Heart left ventricle (tissue), 16 donors: ENCODE data around the gene GAB2. TPM values are rescaled to one million over a fixed set of nuclear protein-coding genes. Genes with fewer than 3 reads are reported as not detected.

Source experiments
- ATAC-seq, 4 donors: fragments of 200-7000 bp; cut with Tn5 transposase; one replicate each; pipeline ENCODE4 v1.9.1; 2020 to 2022; ENCODE audit warnings: moderate library complexity in 4 of 4, mild to moderate bottlenecking in 3 of 4, moderate number of reproducible peaks in 1 of 4
- DNase-seq, 5 donors: peaks; one replicate each; pipeline ENCODE4 v3.0.0-alpha.2; 2020
- H3K27ac ChIP-seq, 12 donors: fragments of 200-600 bp; sonication (generic) in 4 of 12; one replicate each; pipeline versions ENCODE4 v1.5.0 to v1.8.0; 2016 to 2022; ENCODE audit warnings: mild to moderate bottlenecking in 2 of 12
- H3K27me3 ChIP-seq, 9 donors: fragments of 200-600 bp; sonication (generic) in 2 of 9; one replicate each; pipeline versions ENCODE4 v1.5.1 to v1.8.0; 2016 to 2022; ENCODE audit warnings: mild to moderate bottlenecking in 3 of 9
- H3K36me3 ChIP-seq, 9 donors: fragments of 200-600 bp; sonication (generic) in 2 of 9; one replicate each; pipeline versions ENCODE4 v1.5.0 to v1.8.0; 2018 to 2022; ENCODE audit warnings: mild to moderate bottlenecking in 2 of 9
- H3K4me1 ChIP-seq, 12 donors: fragments of 200-600 bp; sonication (generic) in 4 of 12; one replicate each; pipeline versions ENCODE4 v1.5.0 to v1.8.0; 2016 to 2022; ENCODE audit warnings: mild to moderate bottlenecking in 3 of 12
- H3K4me3 ChIP-seq, 12 donors: fragments of 200-600 bp; sonication (generic) in 4 of 12; one replicate each; pipeline versions ENCODE4 v1.5.0 to v1.8.0; 2017 to 2022; ENCODE audit warnings: mild to moderate bottlenecking in 9 of 12, moderate library complexity in 4 of 12
- H3K9me3 ChIP-seq, 12 donors: fragments of 200-600 bp; sonication (generic) in 4 of 12; one replicate each; pipeline versions ENCODE4 v1.5.0 to v1.8.0; 2016 to 2022; ENCODE audit warnings: mild to moderate bottlenecking in 1 of 12
- CTCF ChIP-seq, 12 donors: fragments of 200-600 bp; sonication (generic) in 4 of 12; IDR thresholded peaks; one replicate each; pipeline versions ENCODE4 v1.5.0 to v1.8.0; 2018 to 2022; ENCODE audit warnings: antibody characterized with exemption in 12 of 12, mild to moderate bottlenecking in 5 of 12
- POLR2A ChIP-seq, 2 donors: fragments of 450-650 bp; IDR thresholded peaks; one replicate each; pipeline ENCODE4 v1.6.1; 2017; ENCODE audit warnings: antibody characterized with exemption in 2 of 2, mild to moderate bottlenecking in 2 of 2, moderate library complexity in 2 of 2
- WGBS, 4 donors: extraction: QIAGEN DNeasy Blood & Tissue Kit in 2 of 4; methylation state at CpG; one replicate each; pipeline versions ENCODE4 v1.1.5 to v1.1.7; 2013 to 2018; 5-methylcytosine and 5-hydroxymethylcytosine counted together
- intact Hi-C, 10 donors: fragments of 100-400 bp; cut with DNase I; formaldehyde crosslinking; loops; one replicate each; pipeline versions ENCODE4 v1.11.1 to v1.14.2; 2022
- polyA plus RNA-seq, 2 donors: library from polyadenylated mRNA; stranded (reverse); fragments of 200-250 nt; gene quantifications; one replicate each; pipeline ENCODE4 v1.2.3, GENCODE V29; 2013
- total RNA-seq, 9 donors: library from RNA; depleted of rRNA in 2 of 9; stranded (reverse); fragments of >200 nt in 2 of 9; fragmentation: NEBNext Ultra II Directional in 3 of 9; extraction: Animal tissue kit (Norgen Biotek cat#: 25700) in 3 of 9; gene quantifications; one replicate each; pipeline versions ENCODE4 v1.1.0 to v1.2.4, GENCODE V29; 2016 to 2023
- donor health status: ischemic (EF 13 %, LVEDD 7.1; RV severe dilation, severe dysfunction).
- donor health status: healthy with polysubstance abuse.
- donor health status: DM: no; HTN: yes; CAD: no.
- donor health status: DM: no; HTN: no; CAD: no.
- donor health status: ischemic (EF 25% LVEDD 6.9; RV normal size, moderate dysfunction).
- donor health status: ischemic (EF 25% LVEDD 5.7; RV mildly dilated, moderate dysfunction).
- donor health status: healthy.
- donor health status: DM: yes; HTN: yes; CAD: no.
- donor health status: ischemic (EF 35%, LVEDD 5.7; RV mildly dilated, moderate dysfunction).
- donor health status: nonischemic (EF 11% LVEDD 7.7; RV severe dilation, severe dysfunction).
- donor health status: DM: yes; HTN: yes; CAD: no.
- donor health status: PGD.
- donor health status: ischemic (EF 29% LVEDD 5.4; RV normal size, mild dysfunction).
- donor health status: nonischemic (EF 23%, LVEDD 6.1; RV moderate dilation, normal function).

GAB2 gene
- total and polyA plus RNA-seq, 11 donors, result 6.1 to 53.0 (median 30.0) TPM

GRCh38 chr11:78377625-78378418 is 39.8 kb downstream of the GAB2 start:
- ATAC-seq (no peak), DNase-seq (no peak)
- Histone ChIP-seq H3K27ac (no peak overlapping the region), H3K36me3 (no peaks in the 10 kb centered on the region), H3K4me3 (no peak overlapping the region), H3K9me3 (no peaks in the 10 kb centered on the region), H3K27me3 (no peaks in the 10 kb centered on the region), H3K4me1 (peaks cover 0 to 50% (median 34%) of the 10 kb centered on the region in 12 donors)
- TF ChIP-seq POLR2A (IDR thresholded peaks at IDR 0.05), result no peak
- no peak for TF ChIP-seq CTCF (IDR thresholded peaks at IDR 0.05)
- 90 to 96% (median 93%) methylated on average over 9 of the region's 9 CpGs for WGBS, 4 donors
- intact Hi-C loops, result no loop called here

DNA sequence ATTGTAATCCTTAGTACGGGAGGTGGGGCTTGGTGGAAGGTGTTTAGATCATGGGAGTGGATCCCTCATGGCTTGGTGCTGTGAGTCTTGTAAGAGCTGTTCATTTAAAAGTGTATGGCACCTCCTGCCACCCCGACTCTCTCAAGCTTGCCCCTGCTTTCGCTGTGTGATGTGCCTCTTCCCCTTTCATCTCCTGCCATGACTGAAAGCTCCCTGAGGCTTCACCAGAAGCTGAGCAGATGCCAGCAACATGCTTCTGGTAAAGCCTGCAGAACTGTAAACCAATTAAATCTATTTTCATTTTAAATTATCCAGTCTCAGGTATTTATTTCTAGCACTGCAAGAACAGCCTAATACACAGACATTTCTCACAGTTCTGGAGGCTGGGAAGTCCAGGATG is 40.8 kb downstream of the GAB2 start:
- no peaks in the 10 kb centered on the region for H3K36me3 ChIP-seq
- no peak for ATAC-seq
- H3K27ac ChIP-seq, result no peak overlapping the region
- H3K9me3 ChIP-seq, result no peaks in the 10 kb centered on the region
- H3K4me3 ChIP-seq, result no peak overlapping the region
- no peaks in the 10 kb centered on the region for H3K27me3 ChIP-seq
- peaks cover 1 to 57% (median 40%) of the 10 kb centered on the region in 12 donors for H3K4me1 ChIP-seq
- WGBS, 4 donors, result 97 to 100% (median 98%) methylated on average over 3 of the region's 3 CpGs
- DNase-seq, result no peak
- TF ChIP-seq CTCF (IDR thresholded peaks at IDR 0.05) (no peak), POLR2A (IDR thresholded peaks at IDR 0.05) (no peak)
- intact Hi-C loops, result no loop called here

- no peak for ATAC-seq
- no peaks in the 10 kb centered on the region for H3K9me3 ChIP-seq
- intact Hi-C loops, result loop anchor here in 1 of 10 donors (5.0 kb wide), 1 partner anchor 32 kb away; no protein-coding TSS in a partner anchor
- no peaks in the 10 kb centered on the region for H3K27me3 ChIP-seq
- no peaks in the 10 kb centered on the region for H3K36me3 ChIP-seq
- 65 to 98% (median 88%) methylated on average over 3 of the region's 3 CpGs for WGBS, 4 donors
- H3K4me3 ChIP-seq, result no peak overlapping the region
- H3K4me1 ChIP-seq, result peaks cover 7 to 54% (median 43%) of the 10 kb centered on the region in 12 donors
- H3K27ac ChIP-seq, result no peak overlapping the region
- no peak for DNase-seq
- no peak for TF ChIP-seq POLR2A (IDR thresholded peaks at IDR 0.05)
- no peak for TF ChIP-seq CTCF (IDR thresholded peaks at IDR 0.05)
Observed at GRCh38 chr11:78374917-78375316, 42.7 kb downstream of the GAB2 start.

- intact Hi-C loops, result loop anchor here in 1 of 10 donors (5.0 kb wide), 1 partner anchor 34 kb away; no protein-coding TSS in a partner anchor
- Histone ChIP-seq H3K27ac (no peak overlapping the region), H3K27me3 (no peaks in the 10 kb centered on the region), H3K9me3 (no peaks in the 10 kb centered on the region), H3K36me3 (no peaks in the 10 kb centered on the region), H3K4me1 (peaks cover 7 to 44% (median 35%) of the 10 kb centered on the region in 12 donors), H3K4me3 (no peak overlapping the region)
- TF ChIP-seq POLR2A (IDR thresholded peaks at IDR 0.05) (no peak), CTCF (IDR thresholded peaks at IDR 0.05) (no peak)
- 93 to 100% (median 100%) methylated on average over 1 of the region's 1 CpG for WGBS, 4 donors
- ATAC-seq (no peak), DNase-seq (no peak)
Observed at GRCh38 chr11:78373689-78374088, 43.9 kb downstream of the GAB2 start.
